ENCODE data around the gene PRKG1.
"Not testable (repeated sequence)": the region's sequence is repeated elsewhere in the genome, so short reads cannot be mapped to it uniquely, and the experiment has no call there.

The PRKG1 gene

GRCh38 chr10:51377070-51377931, 303.0 kb downstream of the PRKG1 start:
- peaks cover 16% of the 10 kb centered on the region for H3K4me1 ChIP-seq (ENCODE audit: control insufficient read depth, insufficient read depth, low read length)
- H3K4me2 ChIP-seq (ENCODE audit: low read length) = no peak overlapping the region
- H3K36me3 ChIP-seq (ENCODE audit: insufficient read depth, low read length) = no peaks in the 10 kb centered on the region
- no peak overlapping the region for H3K4me3 ChIP-seq (ENCODE audit: low read length)
- no peaks in the 10 kb centered on the region for H3K9me3 ChIP-seq (replicated peaks; ENCODE audit: low read length)
- H3K9ac ChIP-seq (ENCODE audit: low read depth, low read length) = no peak overlapping the region
- no peaks in the 10 kb centered on the region for H3K27me3 ChIP-seq (ENCODE audit: control insufficient read depth, insufficient read depth, low read length)

GRCh38 chr10:51377932-51378599, 303.8 kb downstream of the PRKG1 start:
- H3K4me2 ChIP-seq (ENCODE audit: low read length) = no peak overlapping the region
- no peak overlapping the region for H3K4me3 ChIP-seq (ENCODE audit: low read length)
- H3K27me3 ChIP-seq (ENCODE audit: control insufficient read depth, insufficient read depth, low read length) = no peaks in the 10 kb centered on the region
- no peaks in the 10 kb centered on the region for H3K36me3 ChIP-seq (ENCODE audit: insufficient read depth, low read length)
- no peaks in the 10 kb centered on the region for H3K9me3 ChIP-seq (replicated peaks; ENCODE audit: low read length)
- no peak overlapping the region for H3K9ac ChIP-seq (ENCODE audit: low read depth, low read length)
- peaks cover 18% of the 10 kb centered on the region for H3K4me1 ChIP-seq (ENCODE audit: control insufficient read depth, insufficient read depth, low read length)

- Histone ChIP-seq H3K4me3 (ENCODE audit: low read length) (no peak overlapping the region), H3K9me3 (replicated peaks; ENCODE audit: low read length) (no peaks in the 10 kb centered on the region), H3K4me2 (ENCODE audit: low read length) (peak overlapping the region; percentile 70), H3K4me1 (ENCODE audit: control insufficient read depth, insufficient read depth, low read length) (peaks cover 23% of the 10 kb centered on the region), H3K9ac (ENCODE audit: low read depth, low read length) (peak overlapping the region; percentile 4), H3K36me3 (ENCODE audit: insufficient read depth, low read length) (no peaks in the 10 kb centered on the region), H3K27me3 (ENCODE audit: control insufficient read depth, insufficient read depth, low read length) (no peaks in the 10 kb centered on the region)
Observed at GRCh38 chr10:51382181-51382580, 307.9 kb downstream of the PRKG1 start.

DNA sequence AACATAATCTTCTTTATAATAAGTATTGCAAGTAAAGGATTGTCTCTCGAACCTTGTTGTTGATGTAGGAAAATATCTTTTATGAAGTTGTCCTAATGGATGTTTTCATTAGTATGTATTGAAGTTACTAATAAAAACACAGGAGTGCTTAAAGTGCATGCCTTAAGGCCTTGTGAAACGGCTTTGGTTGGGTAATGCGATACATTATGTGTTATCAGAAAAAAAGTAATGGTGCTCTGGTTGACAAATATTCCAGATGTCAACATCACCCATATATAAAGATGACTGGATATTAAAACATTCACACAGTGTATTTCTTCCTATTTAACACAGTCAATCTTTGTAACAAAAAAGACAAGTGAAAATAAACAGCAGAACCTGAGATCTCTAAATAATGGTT, 310.7 kb downstream of the PRKG1 start:
- H3K9ac ChIP-seq (ENCODE audit: low read depth, low read length) = no peak overlapping the region
- H3K4me2 ChIP-seq (ENCODE audit: low read length) = no peak overlapping the region
- H3K36me3 ChIP-seq (ENCODE audit: insufficient read depth, low read length) = no peaks in the 10 kb centered on the region
- H3K4me3 ChIP-seq (ENCODE audit: low read length) = no peak overlapping the region
- no peaks in the 10 kb centered on the region for H3K9me3 ChIP-seq (replicated peaks; ENCODE audit: low read length)
- H3K27me3 ChIP-seq (ENCODE audit: control insufficient read depth, insufficient read depth, low read length) = no peaks in the 10 kb centered on the region
- peaks cover 27% of the 10 kb centered on the region for H3K4me1 ChIP-seq (ENCODE audit: control insufficient read depth, insufficient read depth, low read length)

GRCh38 chr10:51386248-51386885, 312.1 kb downstream of the PRKG1 start:
- no peak overlapping the region for H3K9ac ChIP-seq (ENCODE audit: low read depth, low read length)
- H3K4me3 ChIP-seq (ENCODE audit: low read length) = no peak overlapping the region
- H3K4me2 ChIP-seq (ENCODE audit: low read length) = no peak overlapping the region
- no peaks in the 10 kb centered on the region for H3K9me3 ChIP-seq (replicated peaks; ENCODE audit: low read length)
- H3K27me3 ChIP-seq (ENCODE audit: control insufficient read depth, insufficient read depth, low read length) = no peaks in the 10 kb centered on the region
- H3K4me1 ChIP-seq (ENCODE audit: control insufficient read depth, insufficient read depth, low read length) = peaks cover 28% of the 10 kb centered on the region
- H3K36me3 ChIP-seq (ENCODE audit: insufficient read depth, low read length) = no peaks in the 10 kb centered on the region

DNA sequence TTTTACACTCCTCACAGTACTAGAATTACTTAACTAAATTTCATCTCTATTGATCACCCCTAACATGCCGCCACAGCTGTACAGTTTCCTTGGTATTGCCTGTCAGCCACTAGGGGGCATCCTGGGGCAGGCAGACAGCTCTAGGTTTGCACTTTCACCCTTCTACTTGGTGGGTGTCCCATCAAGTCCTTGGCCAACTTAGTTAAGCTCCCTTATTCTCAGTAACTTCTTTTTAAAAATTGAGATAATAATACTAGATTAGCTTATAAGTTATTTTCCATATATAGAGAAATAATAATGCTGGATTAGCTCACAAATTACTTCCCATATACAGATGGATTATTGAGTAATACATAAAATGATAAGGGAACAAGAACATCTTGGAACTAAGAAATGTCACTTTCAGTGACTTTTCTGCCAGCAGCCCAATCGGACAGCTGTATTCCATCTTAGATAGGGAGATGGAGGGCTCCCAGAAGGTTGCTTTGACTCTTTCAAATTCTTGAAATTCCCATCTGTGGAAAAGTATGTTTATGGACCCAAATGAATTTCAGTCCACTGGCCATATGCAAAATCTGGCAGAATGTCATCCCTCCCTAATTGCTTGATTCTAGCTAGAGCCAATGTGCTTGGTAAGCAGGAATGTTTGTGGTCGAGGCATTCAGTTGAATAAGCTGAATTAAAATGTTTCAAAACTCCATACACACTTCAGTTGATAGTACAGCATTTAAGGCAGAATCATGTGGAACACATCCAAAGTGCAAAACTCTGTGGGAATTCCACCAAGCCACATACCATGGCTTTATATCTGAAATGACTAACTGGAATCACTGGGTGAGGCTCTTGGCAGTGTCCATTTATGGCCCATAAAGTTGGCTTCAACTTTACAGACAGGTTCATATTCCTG, 315.4 kb downstream of the PRKG1 start:
- H3K4me1 ChIP-seq (ENCODE audit: control insufficient read depth, insufficient read depth, low read length) = peaks cover 18% of the 10 kb centered on the region
- no peaks in the 10 kb centered on the region for H3K36me3 ChIP-seq (ENCODE audit: insufficient read depth, low read length)
- H3K4me3 ChIP-seq (ENCODE audit: low read length) = no peak overlapping the region
- no peaks in the 10 kb centered on the region for H3K9me3 ChIP-seq (replicated peaks; ENCODE audit: low read length)
- no peak overlapping the region for H3K4me2 ChIP-seq (ENCODE audit: low read length)
- no peak overlapping the region for H3K9ac ChIP-seq (ENCODE audit: low read depth, low read length)
- H3K27me3 ChIP-seq (ENCODE audit: control insufficient read depth, insufficient read depth, low read length) = peaks cover 3% of the 10 kb centered on the region

DNA sequence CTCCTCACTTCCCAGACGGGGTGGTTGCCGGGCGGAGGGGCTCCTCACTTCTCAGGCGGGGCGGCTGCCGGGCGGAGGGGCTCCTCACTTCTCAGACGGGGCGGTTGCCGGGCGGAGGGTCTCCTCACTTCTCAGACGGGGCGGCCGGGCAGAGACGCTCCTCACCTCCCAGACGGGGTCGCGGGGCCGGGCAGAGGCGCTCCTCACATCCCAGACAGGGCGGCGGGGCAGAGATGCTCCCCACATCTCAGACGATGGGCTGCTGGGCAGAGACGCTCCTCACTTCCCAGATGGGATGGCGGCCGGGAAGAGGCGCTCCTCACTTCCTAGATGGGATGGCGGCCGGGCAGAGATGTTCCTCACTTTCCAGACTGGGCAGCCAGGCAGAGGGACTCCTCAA, 318.7 kb downstream of the PRKG1 start:
- H3K9ac ChIP-seq (ENCODE audit: low read depth, low read length); H3K36me3 ChIP-seq (ENCODE audit: insufficient read depth, low read length); H3K4me2 ChIP-seq (ENCODE audit: low read length); H3K9me3 ChIP-seq (replicated peaks; ENCODE audit: low read length); H3K4me3 ChIP-seq (ENCODE audit: low read length); H3K27me3 ChIP-seq (ENCODE audit: control insufficient read depth, insufficient read depth, low read length): not testable (repeated sequence)
- H3K4me1 ChIP-seq (ENCODE audit: control insufficient read depth, insufficient read depth, low read length) = peaks cover 22% of the 10 kb centered on the region

DNA sequence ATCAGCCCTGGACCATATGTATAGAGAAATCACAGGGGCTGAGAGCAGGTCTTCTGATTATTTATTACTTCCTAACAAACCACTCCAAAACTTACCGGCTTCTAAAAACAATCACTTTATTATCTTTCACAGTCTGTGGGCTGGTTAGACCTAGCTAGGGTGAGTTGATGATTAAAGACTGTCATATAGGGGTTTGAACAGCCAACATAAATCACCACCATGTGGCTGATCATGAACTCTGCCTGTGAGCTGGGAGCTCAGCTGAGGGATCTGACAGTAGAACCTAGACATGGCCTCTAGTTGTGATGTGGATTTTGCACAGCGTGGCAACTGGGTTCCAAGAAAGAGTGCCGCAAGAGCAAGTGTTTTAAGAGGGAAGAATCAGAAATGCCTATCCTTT, 319.8 kb downstream of the PRKG1 start:
- no peak overlapping the region for H3K4me3 ChIP-seq (ENCODE audit: low read length)
- no peak overlapping the region for H3K9ac ChIP-seq (ENCODE audit: low read depth, low read length)
- peaks cover 3% of the 10 kb centered on the region for H3K27me3 ChIP-seq (ENCODE audit: control insufficient read depth, insufficient read depth, low read length)
- peaks cover 24% of the 10 kb centered on the region for H3K4me1 ChIP-seq (ENCODE audit: control insufficient read depth, insufficient read depth, low read length)
- H3K36me3 ChIP-seq (ENCODE audit: insufficient read depth, low read length) = no peaks in the 10 kb centered on the region
- no peaks in the 10 kb centered on the region for H3K9me3 ChIP-seq (replicated peaks; ENCODE audit: low read length)
- no peak overlapping the region for H3K4me2 ChIP-seq (ENCODE audit: low read length)

- no peak overlapping the region for H3K4me2 ChIP-seq (ENCODE audit: low read length)
- H3K4me1 ChIP-seq (ENCODE audit: control insufficient read depth, insufficient read depth, low read length) = peaks cover 11% of the 10 kb centered on the region
- peaks cover 3% of the 10 kb centered on the region for H3K27me3 ChIP-seq (ENCODE audit: control insufficient read depth, insufficient read depth, low read length)
- H3K36me3 ChIP-seq (ENCODE audit: insufficient read depth, low read length) = no peaks in the 10 kb centered on the region
- H3K9me3 ChIP-seq (replicated peaks; ENCODE audit: low read length) = no peaks in the 10 kb centered on the region
- no peak overlapping the region for H3K4me3 ChIP-seq (ENCODE audit: low read length)
- no peak overlapping the region for H3K9ac ChIP-seq (ENCODE audit: low read depth, low read length)
Observed at GRCh38 chr10:51397244-51397643, 323.0 kb downstream of the PRKG1 start.

- Histone ChIP-seq H3K9me3 (replicated peaks; ENCODE audit: low read length) (no peaks in the 10 kb centered on the region), H3K9ac (ENCODE audit: low read depth, low read length) (no peak overlapping the region), H3K36me3 (ENCODE audit: insufficient read depth, low read length) (no peaks in the 10 kb centered on the region), H3K27me3 (ENCODE audit: control insufficient read depth, insufficient read depth, low read length) (peaks cover 3% of the 10 kb centered on the region), H3K4me3 (ENCODE audit: low read length) (no peak overlapping the region), H3K4me1 (ENCODE audit: control insufficient read depth, insufficient read depth, low read length) (peaks cover 11% of the 10 kb centered on the region), H3K4me2 (ENCODE audit: low read length) (no peak overlapping the region)
Observed at GRCh38 chr10:51397695-51398094, 323.4 kb downstream of the PRKG1 start.

DNA sequence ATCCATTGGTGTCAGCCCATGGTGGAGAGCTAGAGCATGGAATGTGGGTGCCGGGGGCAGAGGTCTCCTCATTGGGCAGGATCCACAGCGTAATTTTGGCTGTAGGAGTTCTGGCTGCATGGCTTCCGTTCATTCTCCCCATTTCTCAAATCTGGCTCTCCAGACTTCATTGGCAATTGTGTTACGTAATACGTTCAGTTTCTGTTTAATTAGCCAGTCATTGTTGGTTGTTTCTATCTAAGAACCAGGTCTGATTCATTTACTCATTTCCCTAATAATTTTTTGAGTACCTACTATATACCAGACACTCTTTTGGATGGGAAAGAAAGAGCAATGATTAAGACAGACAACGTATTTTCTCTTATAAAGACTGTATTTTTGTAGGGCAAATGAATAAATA, 325.6 kb downstream of the PRKG1 start:
- Histone ChIP-seq H3K9me3 (replicated peaks; ENCODE audit: low read length) (no peaks in the 10 kb centered on the region), H3K4me3 (ENCODE audit: low read length) (no peak overlapping the region), H3K27me3 (ENCODE audit: control insufficient read depth, insufficient read depth, low read length) (no peaks in the 10 kb centered on the region)

More for the DNA sequence above, 325.6 kb downstream of the PRKG1 start:
- Histone ChIP-seq H3K4me1 (ENCODE audit: control insufficient read depth, insufficient read depth, low read length) (peaks cover 11% of the 10 kb centered on the region), H3K4me2 (ENCODE audit: low read length) (no peak overlapping the region), H3K9ac (ENCODE audit: low read depth, low read length) (no peak overlapping the region), H3K36me3 (ENCODE audit: insufficient read depth, low read length) (no peaks in the 10 kb centered on the region)

Measured in skeletal muscle satellite cell (primary cell).